GM12864 (cell line): Measurements from ENCODE around the gene ELMO3.

ENCODE experiments used
- DNase-seq: peaks from one replicate; pipeline ENCODE4 v3.0.0-alpha.2; 2011; ENCODE audit warnings: low read depth
- H3K4me3 ChIP-seq: 2 replicates; pipeline ENCODE4 v1.5.1; 2011; ENCODE audit warnings: mild to moderate bottlenecking, low read depth, low read length, control low read depth
- CTCF ChIP-seq: IDR thresholded peaks from 2 replicates; pipeline ENCODE4 v1.5.1; 2011; ENCODE audit warnings: low read depth, mild to moderate bottlenecking, moderate library complexity, low read length, control low read depth, inconsistent platforms; ENCODE audit errors: missing control alignments

ELMO3 gene

GRCh38 chr16:67204076-67204475 lies 5.1 kb downstream of the ELMO3 start:
- TF ChIP-seq CTCF, result no peak
- DNase-seq, result no peak

GRCh38 chr16:67206129-67206837 lies 7.4 kb downstream of the ELMO3 start:
- no peak overlapping the region for H3K4me3 ChIP-seq
- no peak for TF ChIP-seq CTCF
- DNase-seq, result no peak

More at GRCh38 chr16:67204076-67204475, 5.1 kb downstream of the ELMO3 start:
- H3K4me3 ChIP-seq, result no peak overlapping the region

- no peak for TF ChIP-seq CTCF
- no peak overlapping the region for H3K4me3 ChIP-seq
- no peak for DNase-seq
These were observed 7.9 kb downstream of the ELMO3 start for GRCh38 chr16:67206838-67207248.

- DNase-seq, result no peak
- no peak for TF ChIP-seq CTCF
- no peak overlapping the region for H3K4me3 ChIP-seq
These were observed 8.5 kb downstream of the ELMO3 start for GRCh38 chr16:67207249-67208091.

GRCh38 chr16:67208154-67208896 lies 9.4 kb downstream of the ELMO3 start:
- no peak overlapping the region for H3K4me3 ChIP-seq
- no peak for DNase-seq

GRCh38 chr16:67209565-67209964 lies 10.6 kb downstream of the ELMO3 start:
- DNase-seq, result no peak
- no peak overlapping the region for H3K4me3 ChIP-seq
- TF ChIP-seq CTCF, result no peak

More at GRCh38 chr16:67208154-67208896, 9.4 kb downstream of the ELMO3 start:
- TF ChIP-seq CTCF, result no peak
